Measurements from ENCODE around the gene CBARP. TPM values are rescaled to one million over a fixed set of nuclear protein-coding genes. Genes with fewer than 3 reads are reported as not detected.
A peak's percentile ranks its signal among the peaks of the same experiment; 100 is the strongest.

CBARP gene
- total and polyA plus RNA-seq, 2 of the 13 experiments (the other 11 are each of a cell fraction or from before 2014, with no cell fraction given) = 1.2 to 1.4 TPM

- peak; percentile 42; the same call in 1 of the 2 replicates for TF ChIP-seq ZNF512B (CRISPR knock-in tag; IDR thresholded peaks at IDR 0.05; ENCODE audit: borderline replicate concordance)
- TF ChIP-seq ZSCAN30 (CRISPR knock-in tag; IDR thresholded peaks at IDR 0.05) = no peak
- TF ChIP-seq BATF2 (CRISPR knock-in tag; IDR thresholded peaks at IDR 0.05) = no peak
- TF ChIP-seq CHCHD3 (CRISPR knock-in tag; IDR thresholded peaks at IDR 0.05) = no peak
- no peak for TF ChIP-seq ZFP37 (CRISPR knock-in tag; IDR thresholded peaks at IDR 0.05; ENCODE audit: borderline replicate concordance)
- peak; percentile 35; the same call in 1 of the 2 replicates for TF ChIP-seq ZNF619 (CRISPR knock-in tag; IDR thresholded peaks at IDR 0.05)
- TF ChIP-seq ZNF646 (CRISPR knock-in tag; IDR thresholded peaks at IDR 0.05) = no peak
- no peak for TF ChIP-seq SMC3 (IDR thresholded peaks at IDR 0.05; ENCODE audit: low read length)
- TF ChIP-seq PBX2 (CRISPR knock-in tag; IDR thresholded peaks at IDR 0.05) = no peak
- no peak for TF ChIP-seq GABPA (IDR thresholded peaks at IDR 0.05; ENCODE audit: low read depth, low read length)
- TF ChIP-seq GABPA (CRISPR knock-in tag; IDR thresholded peaks at IDR 0.05; ENCODE audit: low read depth) = no peak
- TF ChIP-seq ZGPAT (CRISPR knock-in tag; IDR thresholded peaks at IDR 0.05) = no peak
- peak; percentile 70; the same call in 1 of the 2 replicates for TF ChIP-seq HNRNPL (IDR thresholded peaks at IDR 0.05; ENCODE audit: low read depth, low read length)
- TF ChIP-seq CHD4 (IDR thresholded peaks at IDR 0.05; ENCODE audit: borderline replicate concordance, low read length) = no peak
- no peak for TF ChIP-seq ZNF30 (CRISPR knock-in tag; IDR thresholded peaks at IDR 0.05)
- no peak for TF ChIP-seq TSC22D2 (CRISPR knock-in tag; IDR thresholded peaks at IDR 0.05; ENCODE audit: borderline replicate concordance)
- no peak for TF ChIP-seq RBM22 (optimal IDR thresholded peaks at IDR 0.05; ENCODE audit: low read length)
These were observed 45.6 kb upstream of the CBARP start (continued) for GRCh38 chr19:1283207-1283916.
